Raji (cell line): ENCODE data around the gene P4HTM.

Source experiments
- POLR2A ChIP-seq: IDR thresholded peaks from 2 replicates; pipeline ENCODE4 v1.6.1; 2011; ENCODE audit warnings: low read depth, low read length, control low read depth; ENCODE audit not compliant: insufficient read depth

The P4HTM gene

DNA sequence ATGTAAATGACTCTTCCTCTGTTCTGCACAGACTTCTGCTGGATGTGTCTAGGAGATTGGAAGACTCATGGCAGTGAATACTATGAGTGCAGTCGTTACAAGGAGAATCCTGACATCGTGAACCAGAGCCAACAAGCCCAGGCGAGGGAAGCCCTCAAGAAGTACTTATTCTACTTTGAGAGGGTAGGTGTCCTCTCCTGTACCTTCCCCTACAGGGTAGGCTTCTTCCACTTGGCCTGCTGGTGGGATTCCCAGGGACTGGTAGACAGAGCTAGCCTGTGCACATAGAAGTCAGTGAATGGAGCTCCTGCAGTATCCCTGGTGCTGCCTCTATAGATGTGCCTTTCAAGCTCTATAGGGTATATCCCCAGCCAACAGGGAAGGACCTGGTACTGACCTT, 10.6 kb upstream of the P4HTM start:
- no peak for TF ChIP-seq POLR2A

DNA sequence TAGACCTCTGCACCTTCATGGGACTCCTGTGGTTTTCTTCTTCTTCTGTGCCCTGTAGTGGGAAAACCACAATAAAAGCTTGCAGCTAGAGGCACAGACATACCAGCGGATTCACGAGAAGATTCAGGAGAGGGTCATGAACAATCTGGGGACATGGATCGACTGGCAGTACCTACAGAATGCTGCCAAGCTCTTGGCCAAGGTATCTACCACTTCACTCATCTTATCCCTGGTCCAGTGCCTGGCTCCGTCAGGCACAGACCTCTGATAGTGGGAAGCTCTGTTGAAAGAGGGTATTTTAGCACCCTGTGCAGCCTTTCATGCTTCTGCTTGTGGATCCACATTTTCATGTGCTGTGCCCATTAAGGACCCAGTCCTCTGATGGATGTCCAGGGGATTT, 9.7 kb upstream of the P4HTM start:
- no peak for TF ChIP-seq POLR2A

DNA sequence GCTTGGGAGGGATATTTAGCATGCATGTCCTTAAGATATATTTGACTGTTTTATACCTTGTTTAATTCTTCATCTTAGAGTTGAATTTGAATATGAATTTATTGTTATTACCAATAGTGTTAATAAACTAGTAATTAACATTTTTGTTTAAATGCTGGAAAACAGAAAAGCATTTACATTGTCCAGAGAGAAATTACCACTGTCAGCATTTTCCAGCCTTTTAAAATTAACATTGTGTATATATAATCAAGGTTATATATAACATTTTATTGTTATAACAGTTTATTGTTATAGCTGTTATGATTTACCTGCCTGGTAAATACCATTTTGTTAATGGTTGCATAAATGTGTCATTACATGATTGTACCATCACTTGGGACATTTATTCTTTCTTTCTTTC, 8.0 kb upstream of the P4HTM start:
- no peak for TF ChIP-seq POLR2A

DNA sequence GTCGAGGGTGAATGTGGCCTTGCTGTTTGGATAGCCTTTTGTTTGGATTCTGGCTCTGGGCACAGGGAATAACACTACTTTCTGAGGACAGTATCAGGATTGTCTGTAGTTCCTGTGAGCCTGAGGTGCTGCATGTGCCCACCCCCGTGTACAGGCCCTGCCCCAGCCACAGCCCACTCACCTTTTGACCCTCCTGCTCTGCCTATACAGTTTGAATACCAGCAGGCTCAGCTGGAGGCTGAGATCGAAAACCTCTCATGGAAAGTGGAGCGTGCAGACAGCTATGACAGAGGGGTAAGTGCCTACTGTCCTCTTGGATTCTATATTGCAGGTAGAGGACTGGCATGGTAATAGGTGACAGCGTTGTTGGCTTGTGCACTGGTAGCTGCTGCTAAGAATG, 7.4 kb upstream of the P4HTM start:
- no peak for TF ChIP-seq POLR2A

- TF ChIP-seq POLR2A, result no peak
Observed at GRCh38 chr3:48983096-48983495, 6.9 kb upstream of the P4HTM start.

DNA sequence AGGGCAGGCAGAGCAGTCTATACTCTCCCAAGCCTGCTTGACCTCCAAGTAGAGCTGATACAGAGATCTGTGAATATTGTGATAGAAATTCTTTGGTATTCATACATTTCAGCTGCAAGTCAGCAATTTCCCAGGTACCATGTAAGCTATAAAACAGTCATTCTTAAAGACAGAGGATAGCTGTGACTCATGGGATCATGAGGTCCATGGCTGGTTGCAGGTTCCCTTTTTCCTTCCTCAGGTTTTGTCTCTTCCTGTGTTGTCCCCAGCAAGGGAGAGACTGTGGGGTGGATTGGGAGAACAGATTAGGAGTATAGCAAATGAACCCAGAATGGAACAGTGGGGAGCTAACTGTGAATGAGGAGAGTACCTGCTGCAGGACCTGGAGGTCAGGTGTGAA, 5.4 kb upstream of the P4HTM start:
- TF ChIP-seq POLR2A, result no peak

GRCh38 chr3:48985831-48986376, 4.1 kb upstream of the P4HTM start:
- no peak for TF ChIP-seq POLR2A

DNA sequence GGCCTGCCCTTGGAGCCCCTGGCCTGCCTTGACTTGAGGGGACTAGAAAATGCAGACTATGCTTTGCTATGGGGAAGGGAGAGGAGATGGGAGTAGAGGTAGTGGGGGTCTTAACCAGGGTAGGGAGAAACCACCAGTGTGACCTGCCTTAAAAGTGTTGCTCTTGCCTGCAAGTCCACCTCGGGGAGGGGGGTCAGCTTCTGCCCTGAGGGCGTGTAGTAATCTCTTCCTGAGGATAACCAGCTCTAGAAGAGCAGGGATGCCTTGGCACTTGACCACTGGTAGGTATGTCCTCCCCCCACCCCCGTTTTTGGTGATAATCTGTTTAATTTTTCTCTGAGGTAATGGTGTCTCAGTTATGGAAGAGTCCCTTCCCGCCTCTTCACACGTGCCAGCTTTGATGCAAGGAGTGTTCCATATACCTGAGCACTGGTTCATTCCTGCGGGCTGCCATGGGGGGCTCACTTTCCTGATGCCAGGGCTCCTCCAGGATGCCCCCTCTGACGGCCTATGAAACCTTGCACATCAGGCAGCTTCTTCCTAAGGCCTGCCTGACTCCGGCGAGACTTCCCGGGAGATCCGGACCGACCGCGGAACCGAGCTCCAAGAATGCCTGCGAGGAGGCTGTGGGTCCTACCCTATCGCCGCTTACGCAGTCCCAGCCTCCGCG, 780 bp upstream of the P4HTM start:
- TF ChIP-seq POLR2A, result no peak

DNA sequence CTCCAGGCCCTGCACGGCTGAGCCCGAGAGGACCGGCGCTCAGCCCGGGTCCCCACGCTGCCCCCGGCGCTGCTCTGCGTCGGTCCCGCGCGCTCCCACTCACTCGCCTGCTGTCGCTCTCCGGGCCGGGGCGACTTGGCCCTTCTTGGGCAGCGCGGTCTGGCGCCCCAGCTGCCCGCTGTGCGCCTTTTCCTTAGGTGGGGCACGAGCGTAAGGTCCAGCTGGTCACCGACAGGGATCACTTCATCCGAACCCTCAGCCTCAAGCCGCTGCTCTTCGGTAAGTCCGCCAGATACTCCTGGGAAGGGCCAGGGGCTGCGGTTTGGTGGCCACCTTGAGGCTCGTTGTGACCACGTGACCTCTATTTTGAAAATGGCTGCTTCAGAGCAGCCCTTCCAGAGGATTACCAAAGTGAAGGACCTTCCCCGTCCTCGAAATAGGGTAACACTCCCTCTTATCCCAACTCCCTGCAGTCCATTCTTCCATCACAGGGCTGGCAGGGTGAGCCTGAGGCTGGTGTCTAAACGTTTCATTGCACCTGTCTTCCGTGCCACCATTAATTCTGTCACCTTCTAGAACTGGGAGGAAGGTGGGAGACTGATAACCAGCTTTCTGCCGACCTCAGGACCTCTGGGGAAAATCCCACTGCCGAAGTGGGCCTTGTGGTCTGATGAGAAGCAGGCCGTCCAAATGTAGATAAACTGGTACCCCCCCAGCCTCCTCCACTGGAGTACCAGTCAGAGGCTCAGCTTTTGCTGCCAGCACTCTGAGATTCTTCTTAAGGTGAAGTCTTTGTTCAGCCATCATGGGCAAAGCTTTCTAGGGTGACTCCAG, 812 bp downstream of the P4HTM start:
- no peak for TF ChIP-seq POLR2A

GRCh38 chr3:48991851-48992545, 2.0 kb downstream of the P4HTM start:
- no peak for TF ChIP-seq POLR2A

DNA sequence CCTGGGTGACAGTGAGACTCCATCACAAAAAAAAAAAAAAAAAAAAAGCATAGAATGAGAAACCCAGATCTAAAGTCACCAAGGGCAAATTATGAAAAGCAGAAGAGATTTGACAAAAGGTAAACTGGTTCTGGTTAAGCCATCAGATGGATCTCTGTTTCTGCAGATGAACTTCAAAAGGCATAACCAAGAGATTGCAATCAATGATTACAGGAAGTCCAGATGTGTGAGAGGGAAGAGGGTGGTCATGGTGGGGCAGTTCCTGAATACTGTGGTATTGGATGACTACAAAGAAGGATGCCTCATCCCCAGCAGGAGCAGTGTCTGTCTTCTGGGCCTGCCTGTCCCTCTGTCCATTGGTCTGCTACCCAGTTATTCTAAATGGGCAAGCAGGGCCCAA, 3.8 kb downstream of the P4HTM start:
- no peak for TF ChIP-seq POLR2A

- TF ChIP-seq POLR2A, result no peak
Observed at GRCh38 chr3:48996640-48997039, 6.6 kb downstream of the P4HTM start.

- TF ChIP-seq POLR2A, result no peak
Observed at GRCh38 chr3:48997102-48997635, 7.1 kb downstream of the P4HTM start.

GRCh38 chr3:48997714-48998637, 7.9 kb downstream of the P4HTM start:
- TF ChIP-seq POLR2A, result no peak
